GM12801 (cell line): Measurements from ENCODE around the gene SMCO2.

Experiments used
- TF ChIP-seq, protein P1 (sequence below): IDR thresholded peaks from one replicate; pipeline ENCODE4 v1.5.1; 2011; ENCODE audit warnings: control low read depth; ENCODE audit not compliant: insufficient read length; ENCODE audit errors: extremely low read depth

The SMCO2 gene

DNA sequence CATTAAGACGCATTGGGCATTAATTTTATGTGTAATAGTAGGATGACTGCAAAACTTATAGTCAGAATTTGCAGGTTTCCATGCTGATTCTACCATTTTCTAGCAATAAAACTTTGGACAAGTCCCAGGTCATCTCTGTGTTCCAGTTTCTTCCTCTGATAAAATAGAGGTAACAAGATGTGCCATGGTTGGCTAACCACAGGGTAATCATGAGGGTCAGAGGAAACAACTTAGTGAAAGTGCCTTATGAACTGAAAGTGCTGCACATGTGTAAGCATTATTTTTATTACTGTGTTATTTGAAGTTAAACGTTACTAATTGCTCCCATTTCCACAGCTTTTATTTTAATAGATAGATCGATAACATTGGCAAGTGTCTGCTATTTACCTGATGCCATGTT, 21.1 kb downstream of the SMCO2 start:
- TF ChIP-seq, protein P1, sequence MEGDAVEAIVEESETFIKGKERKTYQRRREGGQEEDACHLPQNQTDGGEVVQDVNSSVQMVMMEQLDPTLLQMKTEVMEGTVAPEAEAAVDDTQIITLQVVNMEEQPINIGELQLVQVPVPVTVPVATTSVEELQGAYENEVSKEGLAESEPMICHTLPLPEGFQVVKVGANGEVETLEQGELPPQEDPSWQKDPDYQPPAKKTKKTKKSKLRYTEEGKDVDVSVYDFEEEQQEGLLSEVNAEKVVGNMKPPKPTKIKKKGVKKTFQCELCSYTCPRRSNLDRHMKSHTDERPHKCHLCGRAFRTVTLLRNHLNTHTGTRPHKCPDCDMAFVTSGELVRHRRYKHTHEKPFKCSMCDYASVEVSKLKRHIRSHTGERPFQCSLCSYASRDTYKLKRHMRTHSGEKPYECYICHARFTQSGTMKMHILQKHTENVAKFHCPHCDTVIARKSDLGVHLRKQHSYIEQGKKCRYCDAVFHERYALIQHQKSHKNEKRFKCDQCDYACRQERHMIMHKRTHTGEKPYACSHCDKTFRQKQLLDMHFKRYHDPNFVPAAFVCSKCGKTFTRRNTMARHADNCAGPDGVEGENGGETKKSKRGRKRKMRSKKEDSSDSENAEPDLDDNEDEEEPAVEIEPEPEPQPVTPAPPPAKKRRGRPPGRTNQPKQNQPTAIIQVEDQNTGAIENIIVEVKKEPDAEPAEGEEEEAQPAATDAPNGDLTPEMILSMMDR, result no peak

DNA sequence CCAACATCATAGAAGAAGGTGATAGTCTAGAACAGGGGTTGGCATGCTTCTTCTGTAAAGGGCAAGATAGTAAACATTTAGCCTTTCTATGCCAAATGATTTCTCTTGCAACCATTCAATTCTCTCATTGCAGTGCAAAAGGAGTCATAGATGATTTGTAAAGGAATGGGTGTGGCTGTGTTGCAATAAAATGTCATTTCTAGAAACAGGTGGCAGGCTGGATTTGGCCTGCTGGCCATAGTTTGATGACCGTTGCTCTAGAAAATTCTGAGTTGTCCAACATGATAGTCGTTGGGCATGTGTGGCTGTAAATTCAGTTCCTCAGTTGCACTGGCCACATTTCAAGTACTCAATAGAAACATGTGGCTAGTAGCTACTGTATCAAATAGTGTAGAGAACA, 21.7 kb downstream of the SMCO2 start:
- TF ChIP-seq, protein P1, result no peak

DNA sequence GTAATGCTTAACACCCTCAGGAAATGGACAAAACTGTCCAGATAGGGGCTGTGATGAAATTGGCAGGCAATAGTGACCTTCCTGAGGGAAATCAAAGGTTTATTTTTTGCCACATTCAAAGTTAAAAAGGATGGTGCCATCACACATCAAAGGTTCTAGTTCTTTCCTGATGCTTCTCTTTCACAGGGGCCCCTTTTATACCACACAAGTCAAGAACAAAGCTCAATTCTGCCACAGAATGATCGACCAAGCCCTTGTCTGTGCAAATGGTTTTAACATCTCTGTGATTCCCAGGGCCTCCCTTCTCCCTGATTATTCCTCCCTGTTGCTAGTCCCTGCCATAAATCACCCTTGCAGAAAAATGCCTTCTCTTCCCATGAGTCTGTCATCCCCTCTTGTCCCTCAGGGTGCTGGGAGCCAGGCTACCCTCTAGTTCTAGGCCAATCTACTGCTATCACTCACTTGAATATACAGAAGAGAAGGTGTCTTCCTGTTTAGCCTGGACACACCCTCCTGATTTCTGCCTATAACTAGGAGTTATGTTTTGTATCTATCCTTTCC, 22.7 kb downstream of the SMCO2 start:
- TF ChIP-seq, protein P1, result no peak

DNA sequence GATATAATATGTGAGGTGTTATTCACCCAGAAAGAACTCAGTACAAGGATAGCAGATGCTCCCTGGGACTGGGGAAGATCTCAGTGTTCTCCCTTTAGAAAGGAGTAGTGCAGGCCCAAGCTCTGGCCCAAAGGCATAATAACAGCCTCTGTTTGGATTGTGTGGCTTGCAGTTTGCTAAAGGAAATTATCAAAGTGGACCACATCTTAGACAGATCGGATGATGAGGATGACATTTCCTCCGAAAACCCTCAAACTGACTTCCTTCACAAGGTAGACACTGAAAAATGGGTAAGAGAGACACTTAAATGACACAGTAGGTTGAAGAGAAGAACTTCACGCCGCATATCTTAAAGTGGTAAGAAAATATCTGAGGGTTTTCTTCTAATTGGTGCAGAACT, 26.1 kb downstream of the SMCO2 start:
- TF ChIP-seq, protein P1, result no peak

DNA sequence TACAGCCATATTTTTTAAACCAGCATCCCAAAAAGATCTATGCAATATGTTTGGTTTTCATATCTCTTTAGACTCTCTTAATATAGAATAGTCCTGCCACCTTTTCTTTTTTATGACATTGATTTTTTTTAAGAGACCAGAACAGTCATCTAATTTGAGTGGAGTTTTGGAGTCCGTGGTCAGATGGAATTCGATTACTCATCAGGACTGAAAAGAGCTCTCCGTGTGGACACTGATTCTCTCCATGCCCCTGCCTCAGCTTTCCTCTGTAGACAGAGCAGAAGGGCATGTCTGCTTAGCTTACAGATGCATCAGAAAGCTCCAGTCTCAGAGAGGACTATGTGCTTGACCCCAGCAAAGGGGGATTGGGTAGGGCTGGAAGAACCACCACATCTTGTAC, 27.8 kb downstream of the SMCO2 start:
- TF ChIP-seq, protein P1, result no peak

DNA sequence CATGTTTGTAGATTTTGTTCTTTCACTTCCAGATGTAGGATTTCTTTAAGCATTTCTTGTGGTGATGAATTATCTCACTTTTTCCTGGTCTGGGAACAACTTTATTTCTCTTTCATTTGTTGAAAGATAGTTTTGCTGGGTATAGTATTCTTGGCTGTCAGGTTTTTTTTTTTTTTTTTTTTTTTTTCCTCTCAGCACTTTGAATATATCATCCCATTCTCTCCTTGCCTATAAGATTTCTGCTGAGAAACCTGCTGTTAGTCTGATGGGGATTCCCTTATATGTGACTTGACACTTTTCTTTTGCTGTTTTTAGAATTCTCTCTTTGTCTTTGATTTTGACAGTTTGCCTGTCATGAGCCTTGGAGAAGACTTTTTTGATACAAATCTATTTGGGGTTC, 30.5 kb downstream of the SMCO2 start:
- TF ChIP-seq, protein P1, result no peak

DNA sequence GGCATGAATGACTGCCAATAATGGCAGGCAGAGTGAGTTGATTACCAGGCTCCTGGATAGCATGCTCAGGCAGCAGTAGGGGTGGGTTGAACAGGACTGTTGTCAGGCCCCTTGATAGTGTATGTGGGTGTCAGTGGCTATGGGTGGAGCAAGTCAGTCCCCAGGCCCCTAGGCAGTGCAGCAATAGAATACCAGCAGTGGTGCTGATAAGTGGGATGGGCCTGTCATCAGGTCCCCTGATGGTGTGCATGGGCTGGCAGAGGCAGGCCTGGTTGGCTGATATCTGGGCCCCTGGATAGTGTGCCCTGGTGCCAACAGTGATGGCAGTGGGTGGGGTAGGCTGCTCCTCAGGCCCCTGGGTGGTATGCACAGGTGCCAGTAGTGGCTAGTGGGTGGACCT, 32.4 kb downstream of the SMCO2 start:
- TF ChIP-seq, protein P1, result no peak

DNA sequence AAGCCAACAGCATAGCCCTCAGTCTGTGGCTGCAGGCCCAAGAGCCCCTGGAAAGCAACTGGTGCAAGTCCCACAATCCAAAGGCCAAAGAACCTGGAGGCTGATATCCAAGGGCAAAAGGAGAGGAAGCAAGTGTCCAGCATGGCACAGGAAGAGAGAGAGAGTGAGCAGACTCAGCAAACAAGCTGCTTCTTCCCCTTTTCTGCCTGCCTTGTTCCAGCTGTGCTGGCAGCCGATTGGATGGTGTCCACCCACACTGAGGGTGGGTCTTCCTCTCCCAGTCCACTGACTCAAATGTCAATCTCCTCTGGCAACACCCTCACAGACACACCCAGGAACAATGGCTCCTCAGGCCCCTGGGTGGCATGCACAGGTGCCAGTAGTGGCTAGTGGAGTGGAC, 33.5 kb downstream of the SMCO2 start:
- TF ChIP-seq, protein P1, result no peak
